Measurements from ENCODE around the gene MSRB3.

MSRB3 gene

GRCh38 chr12:65501935-65502334 lies 223.5 kb downstream of the MSRB3 start:
- no peak for DNase-seq

DNA sequence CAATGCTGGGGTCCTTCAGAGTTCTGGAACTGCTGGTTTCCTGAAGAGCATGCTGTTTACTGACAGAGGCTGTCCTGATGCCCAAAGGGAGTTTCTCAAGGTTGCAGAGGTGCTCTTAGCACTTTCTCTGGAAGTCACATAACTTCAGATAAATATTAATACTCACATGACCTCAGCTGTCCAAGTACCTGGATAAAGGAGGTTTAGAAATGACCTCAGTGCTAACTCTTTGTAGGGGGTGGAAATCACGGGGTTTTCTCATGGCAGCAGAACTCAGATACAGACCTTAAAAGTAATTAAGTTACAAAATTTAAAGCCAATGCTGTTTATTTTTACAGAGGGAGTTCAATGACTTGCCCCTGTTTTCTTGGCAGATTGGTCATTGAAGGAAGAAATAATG lies 225.9 kb downstream of the MSRB3 start:
- DNase-seq, result no peak
- in situ Hi-C loops (cut with MboI; ENCODE audit: low pct_unique_long_range_greater_than_20kb, low sequenced_read_pairs), result no loop called here

More at GRCh38 chr12:65501935-65502334, 223.5 kb downstream of the MSRB3 start:
- in situ Hi-C loops (cut with MboI; ENCODE audit: low pct_unique_long_range_greater_than_20kb, low sequenced_read_pairs), result no loop called here

- DNase-seq, result no peak
- in situ Hi-C loops (cut with MboI; ENCODE audit: low pct_unique_long_range_greater_than_20kb, low sequenced_read_pairs), result no loop called here
These were observed 227.1 kb downstream of the MSRB3 start for GRCh38 chr12:65505386-65506121.

DNA sequence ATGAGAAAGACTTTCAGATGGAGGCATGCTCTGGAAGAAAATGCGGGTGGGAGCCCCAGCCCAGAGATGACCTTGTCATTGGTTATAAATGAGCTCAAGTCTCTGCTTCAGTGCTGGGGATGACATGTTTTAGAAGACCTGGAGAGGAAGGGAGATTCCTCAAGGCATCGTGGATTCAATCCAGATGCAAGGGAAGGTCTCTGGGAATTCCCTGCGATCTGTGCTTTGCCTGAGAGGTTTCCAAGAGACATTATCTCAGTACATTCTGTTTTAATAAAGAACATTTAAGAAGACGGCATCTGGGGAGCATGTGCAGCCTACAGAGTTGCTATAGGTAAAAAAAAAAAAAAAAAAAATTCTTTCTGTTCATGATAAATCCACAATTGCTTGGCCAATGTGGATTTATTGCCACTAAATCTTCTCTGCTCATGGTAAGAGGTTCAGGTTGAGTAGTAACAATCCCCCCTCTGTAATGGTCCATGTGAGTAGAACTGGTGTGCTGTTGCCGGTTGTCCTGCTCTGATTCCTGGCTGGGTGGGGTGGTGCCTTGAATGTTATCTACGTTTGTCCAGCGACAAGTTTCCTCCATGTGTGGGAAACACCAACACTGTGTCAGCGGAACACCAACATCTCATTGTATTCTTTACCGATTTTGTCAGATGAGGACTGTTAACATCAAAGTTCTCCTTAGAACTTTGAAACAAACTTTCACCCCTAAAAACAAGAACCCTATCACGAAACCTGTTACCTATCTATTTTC lies 230.0 kb downstream of the MSRB3 start:
- DNase-seq, result no peak
- in situ Hi-C loops (cut with MboI; ENCODE audit: low pct_unique_long_range_greater_than_20kb, low sequenced_read_pairs), result no loop called here

GRCh38 chr12:65510007-65510406 lies 231.5 kb downstream of the MSRB3 start:
- DNase-seq, result no peak

DNA sequence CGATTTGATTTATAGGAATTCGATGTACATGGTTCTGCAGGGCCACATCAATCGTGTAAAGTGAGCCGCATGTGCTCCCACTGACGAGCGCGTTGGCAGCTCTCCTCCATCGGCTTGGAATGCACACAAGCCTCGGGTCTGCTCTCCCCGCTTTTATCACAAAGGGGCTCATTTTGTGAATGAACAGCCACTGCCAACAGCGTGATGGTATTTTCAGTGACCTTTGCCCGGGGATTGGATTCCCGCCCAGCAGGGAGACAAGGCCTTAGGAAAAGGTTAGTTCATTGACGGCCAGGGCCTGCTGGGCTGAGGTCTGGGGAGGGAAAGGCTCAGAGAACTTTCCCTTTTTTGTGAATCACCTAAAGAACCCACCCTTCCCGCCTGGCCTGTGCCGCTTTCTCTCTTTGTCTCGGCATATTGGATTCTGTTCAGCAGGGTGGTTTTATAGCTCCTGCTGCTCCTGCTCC lies 232.1 kb downstream of the MSRB3 start:
- in situ Hi-C loops (cut with MboI; ENCODE audit: low pct_unique_long_range_greater_than_20kb, low sequenced_read_pairs), result no loop called here
- DNase-seq, result no peak

More at GRCh38 chr12:65510007-65510406, 231.5 kb downstream of the MSRB3 start:
- in situ Hi-C loops (cut with MboI; ENCODE audit: low pct_unique_long_range_greater_than_20kb, low sequenced_read_pairs), result no loop called here

GRCh38 chr12:65511134-65511834 lies 232.8 kb downstream of the MSRB3 start:
- in situ Hi-C loops (cut with MboI; ENCODE audit: low pct_unique_long_range_greater_than_20kb, low sequenced_read_pairs), result no loop called here
- no peak for DNase-seq

DNA sequence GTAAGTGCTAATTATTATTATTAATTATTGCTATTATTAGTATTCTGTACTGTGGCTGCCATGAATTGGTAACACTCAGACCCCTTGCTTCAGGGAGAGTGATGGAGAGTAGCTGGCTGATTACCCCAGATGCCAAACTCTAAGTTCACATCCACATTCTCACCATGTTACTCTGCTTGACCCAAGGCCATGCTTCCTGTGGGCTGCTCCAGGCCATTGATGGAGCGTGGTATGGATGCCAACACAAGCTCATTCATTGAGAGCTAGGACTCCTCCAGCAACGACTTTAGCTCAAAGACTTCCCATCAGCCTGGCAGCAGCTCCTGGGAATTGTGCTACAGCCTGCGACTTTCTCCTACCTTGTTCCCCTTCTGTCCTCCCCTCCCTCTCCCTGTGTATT lies 233.4 kb downstream of the MSRB3 start:
- in situ Hi-C loops (cut with MboI; ENCODE audit: low pct_unique_long_range_greater_than_20kb, low sequenced_read_pairs), result no loop called here

More for the DNA sequence above, 233.4 kb downstream of the MSRB3 start:
- DNase-seq, result no peak

Measured in KBM-7 (cell line).